NCI-H146 (cell line): ENCODE data around the gene TCF25.
A peak's percentile ranks its signal among the peaks of the same experiment; 100 is the strongest.
"Not testable (repeated sequence)": the region's sequence is repeated elsewhere in the genome, so short reads cannot be mapped to it uniquely, and the experiment has no call there.

Experiments
- DNase-seq: peaks from one replicate; lab custom pipeline; 2025; lab: John Stamatoyannopoulos, UW

The TCF25 gene

DNA sequence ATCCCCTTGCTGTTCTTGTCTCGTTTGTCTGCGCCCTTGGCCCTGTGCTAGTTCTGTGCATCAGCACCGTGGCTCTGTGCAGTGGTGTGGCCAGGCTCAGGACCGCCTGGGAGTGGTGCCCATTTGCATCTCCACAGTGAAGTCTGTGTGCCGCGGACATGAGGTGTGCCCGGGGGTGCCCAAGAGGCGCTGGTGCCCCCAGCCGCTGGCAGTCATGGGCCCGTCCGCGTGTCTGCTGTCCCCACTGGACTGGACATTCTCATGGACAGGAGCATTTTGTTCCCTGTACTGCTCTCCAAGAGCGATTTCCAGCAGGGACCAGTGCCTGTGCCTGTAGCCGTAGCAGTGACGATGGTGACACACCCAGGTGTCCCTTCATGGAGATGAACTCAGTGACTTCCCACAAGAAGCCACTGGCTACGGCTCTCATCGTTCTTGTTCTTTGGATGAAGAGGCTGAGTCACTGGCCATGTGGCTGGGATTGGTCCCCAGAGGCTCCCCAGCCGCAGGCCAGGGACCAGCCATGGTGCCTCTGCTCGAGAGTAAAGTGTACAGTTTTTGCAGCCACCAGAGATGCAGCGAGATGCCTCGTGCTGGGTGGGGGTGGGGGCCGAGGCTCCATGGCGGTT lies 32.2 kb downstream of the TCF25 start:
- DNase-seq, result no peak

DNA sequence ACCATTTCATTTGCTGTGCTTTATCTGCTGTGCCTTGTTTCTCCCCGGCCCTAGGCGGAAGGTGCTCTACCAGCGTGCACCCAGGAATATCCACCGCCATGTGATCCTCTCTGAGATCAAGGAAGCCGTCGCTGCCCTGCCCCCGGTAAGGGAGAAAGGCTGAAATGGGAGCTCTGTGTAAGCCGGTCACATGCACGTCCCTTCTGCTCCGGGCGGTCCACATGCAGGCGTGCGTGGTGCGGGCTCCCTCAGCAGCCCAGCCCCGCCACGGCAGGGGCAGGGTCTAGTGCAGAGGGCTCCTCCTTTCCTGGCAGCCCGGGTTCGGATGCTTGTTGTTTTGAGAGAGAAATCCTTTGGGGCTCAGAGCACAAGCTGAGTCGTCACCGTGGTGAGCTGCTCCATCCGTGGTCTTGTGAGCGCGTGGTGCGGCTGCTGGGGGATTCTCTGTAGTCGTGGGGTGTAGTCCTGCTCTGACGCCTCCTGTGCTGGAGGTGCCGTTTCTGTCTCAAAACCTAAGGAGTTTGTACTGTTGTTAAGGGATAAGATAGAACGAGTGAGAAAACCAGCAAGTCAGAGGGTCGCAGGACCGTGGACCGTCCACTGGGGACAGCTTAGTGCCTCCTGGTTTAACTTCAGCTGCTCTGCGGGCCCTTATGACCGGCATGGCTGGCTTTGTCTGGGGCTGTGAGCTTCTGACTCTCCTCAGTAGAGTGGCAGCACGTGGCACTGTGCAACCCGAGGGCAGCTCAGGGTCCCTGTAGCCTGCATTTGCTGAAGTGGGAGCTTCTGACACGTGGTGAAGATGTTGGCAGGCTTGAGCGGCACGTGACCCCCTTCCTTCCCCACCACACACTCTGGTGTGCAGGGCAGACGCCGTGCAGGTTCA lies 33.0 kb downstream of the TCF25 start:
- DNase-seq, result no peak

DNA sequence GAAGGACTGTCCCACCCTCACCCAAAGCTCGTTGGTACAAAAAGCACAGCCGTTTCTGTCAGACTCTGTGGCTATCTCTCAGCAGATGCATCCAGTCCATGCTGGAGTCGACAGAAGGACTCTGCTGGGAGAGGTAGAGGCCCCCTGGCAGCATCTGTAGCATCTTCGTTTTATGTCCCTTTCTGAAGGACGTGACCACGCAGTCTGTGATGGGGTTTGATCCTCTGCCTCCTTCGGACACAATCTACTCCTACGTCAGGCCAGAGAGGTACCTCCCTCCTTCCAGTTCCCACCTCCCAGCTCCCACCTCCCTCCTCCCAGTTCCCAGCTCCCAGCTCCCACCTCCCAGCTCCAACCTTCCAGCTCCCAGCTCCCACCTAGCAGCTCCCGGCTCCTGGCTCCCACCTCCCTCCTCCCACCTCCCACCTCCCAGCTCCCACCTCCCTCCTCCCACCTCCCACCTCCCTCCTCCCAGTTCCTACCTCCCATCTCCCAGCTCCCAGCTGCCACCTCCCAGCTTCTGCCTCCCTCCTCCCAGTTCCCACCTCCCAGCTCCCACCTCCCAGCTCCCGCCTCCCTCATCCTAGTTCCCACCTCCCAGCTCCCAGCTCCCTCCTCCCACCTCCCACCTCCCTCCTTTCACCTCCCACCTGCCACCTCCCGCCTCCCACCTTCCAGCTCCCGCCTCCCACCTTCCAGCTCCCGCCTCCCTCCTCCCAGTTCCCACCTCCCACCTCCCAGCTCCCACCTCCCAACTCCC lies 33.8 kb downstream of the TCF25 start:
- DNase-seq, result no peak

DNA sequence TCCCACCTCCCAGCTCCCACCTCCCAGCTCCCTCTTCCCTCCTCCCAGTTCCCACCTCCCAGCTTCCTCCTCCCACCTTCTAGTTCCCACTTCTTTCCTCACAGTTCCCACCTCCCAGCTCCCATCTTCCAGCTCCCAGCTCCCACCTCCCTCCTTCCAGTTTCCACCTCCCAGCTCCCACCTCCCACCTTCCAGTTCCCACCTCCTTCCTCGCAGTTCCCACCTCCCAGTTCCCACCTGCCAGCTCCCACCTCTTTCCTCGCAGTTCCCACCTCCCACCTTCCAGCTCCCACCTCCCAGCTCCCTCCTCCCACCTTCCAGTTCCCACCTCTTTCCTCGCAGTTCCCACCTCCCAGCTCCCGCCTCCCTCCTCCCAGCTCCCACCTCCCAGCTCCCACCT lies 34.8 kb downstream of the TCF25 start:
- DNase-seq, result no peak

DNA sequence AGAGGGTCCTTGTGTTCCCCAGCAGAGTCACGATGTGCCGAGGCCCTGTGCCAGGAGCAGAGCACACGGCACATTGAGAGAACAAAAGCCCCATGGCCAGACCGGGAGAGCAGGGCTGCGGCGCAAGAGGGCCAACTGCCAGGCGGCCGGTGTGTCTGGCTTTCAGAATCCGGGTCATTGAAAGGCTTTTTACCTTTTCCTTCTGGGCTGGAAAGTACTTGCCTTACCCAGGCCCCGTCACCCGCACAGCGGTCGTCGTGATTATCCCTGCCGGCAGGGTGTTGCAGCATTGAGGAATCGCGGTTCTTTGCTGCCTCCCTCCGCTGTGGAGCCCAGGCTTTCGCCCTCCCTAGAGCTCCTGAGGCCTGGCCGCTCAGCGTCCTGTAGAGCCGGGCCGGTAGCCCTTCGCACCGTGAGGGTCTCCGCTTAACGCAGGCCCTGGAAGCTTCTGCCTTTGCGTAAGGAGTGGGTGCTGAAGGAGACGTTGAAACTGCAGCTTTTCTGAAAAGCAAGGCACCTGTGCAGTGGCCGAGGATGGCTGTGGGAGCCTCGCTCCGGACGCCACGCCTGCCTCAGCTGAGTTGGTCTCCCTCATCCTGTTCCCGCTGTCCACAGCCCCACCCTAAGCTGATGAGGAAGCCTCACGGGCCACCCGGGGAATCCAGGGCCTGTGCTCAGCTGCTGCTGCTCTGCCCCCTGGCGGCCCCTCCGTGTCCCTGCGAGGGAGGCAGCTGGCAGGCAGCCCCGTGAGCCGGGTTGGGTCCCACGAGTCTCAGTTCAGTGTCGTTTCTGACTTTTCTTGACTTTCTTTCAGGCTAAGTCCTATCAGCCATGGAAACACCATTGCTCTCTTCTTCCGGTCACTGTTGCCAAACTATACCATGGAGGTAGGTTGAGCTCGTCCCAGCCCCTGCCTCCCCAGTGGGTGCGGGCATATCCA lies 36.7 kb downstream of the TCF25 start:
- peak; percentile 19 for DNase-seq

DNA sequence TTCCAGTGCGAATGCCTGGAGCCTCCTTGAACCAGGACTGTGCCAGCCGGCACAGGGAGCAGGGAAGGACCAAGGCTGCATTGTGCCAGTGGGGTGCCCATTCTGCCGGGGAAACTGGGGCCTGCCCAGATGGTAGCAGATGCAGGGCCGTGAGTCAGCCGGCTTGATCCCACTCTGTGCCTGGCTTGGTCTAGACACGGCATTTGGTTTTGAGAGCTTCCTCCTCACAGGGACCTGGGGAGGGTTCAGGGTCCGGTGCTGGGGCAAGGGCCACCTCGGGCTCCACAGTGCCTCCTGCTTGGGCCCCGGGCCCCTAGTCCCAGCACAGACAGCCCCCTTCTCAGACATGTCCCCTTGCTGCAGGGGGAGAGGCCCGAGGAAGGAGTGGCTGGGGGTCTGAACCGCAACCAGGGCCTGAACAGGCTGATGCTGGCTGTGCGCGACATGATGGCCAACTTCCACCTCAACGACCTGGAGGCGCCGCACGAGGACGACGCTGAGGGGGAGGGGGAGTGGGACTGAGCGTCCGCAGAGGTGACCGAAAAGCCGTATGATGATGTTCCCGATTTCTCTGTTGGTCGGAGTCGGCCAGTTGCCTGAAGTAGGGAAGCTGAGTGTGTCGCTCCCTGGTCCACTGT lies 37.4 kb downstream of the TCF25 start:
- no peak for DNase-seq

DNA sequence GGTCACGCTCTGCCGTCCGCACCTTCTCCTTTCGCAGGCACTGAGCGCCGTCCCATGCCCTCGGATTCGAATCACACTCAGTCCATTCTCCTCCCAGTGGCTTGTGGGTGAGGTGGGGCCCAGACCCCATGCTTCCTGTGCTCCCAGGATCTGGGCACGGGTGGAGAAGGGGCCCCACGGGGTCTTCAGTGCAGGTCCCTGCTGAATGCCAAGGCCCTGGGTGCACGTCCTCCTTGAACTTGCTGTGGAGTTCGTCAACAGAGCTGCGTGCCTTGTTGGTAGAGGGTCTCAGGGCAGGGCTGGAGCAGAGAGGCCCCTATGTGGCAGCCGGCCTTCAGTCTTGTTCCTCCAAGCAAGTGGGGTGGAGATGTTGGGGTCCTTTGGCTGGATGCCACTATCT lies 38.0 kb downstream of the TCF25 start:
- no peak for DNase-seq

DNA sequence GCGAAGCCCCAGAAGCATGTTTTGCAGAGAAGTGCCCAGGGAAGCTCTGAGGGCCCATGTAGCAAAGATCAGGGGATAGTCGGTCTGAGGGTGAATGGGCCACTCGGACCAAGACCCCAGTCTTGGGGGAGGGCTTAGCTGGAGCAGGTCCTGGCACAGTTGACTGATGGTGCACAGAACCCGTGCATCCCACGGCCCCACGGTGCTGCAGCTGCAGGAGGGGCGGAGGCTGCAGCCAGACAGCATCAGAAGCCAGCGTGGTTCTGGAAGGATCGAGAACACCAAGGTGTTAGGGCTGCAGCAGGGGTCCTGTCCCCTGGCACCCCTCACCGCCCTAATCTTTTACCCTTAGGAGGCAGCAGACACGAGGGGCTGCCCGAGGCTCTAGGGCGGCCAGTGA lies 38.8 kb downstream of the TCF25 start:
- DNase-seq, result no peak

DNA sequence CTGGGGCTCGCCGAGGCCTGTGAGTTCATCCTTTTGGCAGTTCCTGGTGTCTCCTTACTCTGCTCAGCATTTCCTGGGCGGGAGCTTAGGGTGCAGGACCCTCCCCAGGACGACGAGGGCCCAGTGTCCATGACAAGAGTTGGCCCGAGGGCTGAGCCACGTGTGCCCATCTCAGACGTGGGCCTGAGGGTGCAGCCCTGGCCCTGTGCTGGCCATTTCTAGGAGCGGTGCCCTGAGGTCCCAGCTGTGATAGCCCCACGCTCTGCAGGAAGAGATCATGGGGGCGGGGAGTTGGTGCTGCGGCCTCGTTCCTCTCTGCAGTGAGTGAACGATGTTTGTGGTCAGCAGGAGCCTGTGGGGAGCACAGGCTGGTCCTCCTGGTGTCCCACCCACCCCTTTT lies 39.2 kb downstream of the TCF25 start:
- no peak for DNase-seq

DNA sequence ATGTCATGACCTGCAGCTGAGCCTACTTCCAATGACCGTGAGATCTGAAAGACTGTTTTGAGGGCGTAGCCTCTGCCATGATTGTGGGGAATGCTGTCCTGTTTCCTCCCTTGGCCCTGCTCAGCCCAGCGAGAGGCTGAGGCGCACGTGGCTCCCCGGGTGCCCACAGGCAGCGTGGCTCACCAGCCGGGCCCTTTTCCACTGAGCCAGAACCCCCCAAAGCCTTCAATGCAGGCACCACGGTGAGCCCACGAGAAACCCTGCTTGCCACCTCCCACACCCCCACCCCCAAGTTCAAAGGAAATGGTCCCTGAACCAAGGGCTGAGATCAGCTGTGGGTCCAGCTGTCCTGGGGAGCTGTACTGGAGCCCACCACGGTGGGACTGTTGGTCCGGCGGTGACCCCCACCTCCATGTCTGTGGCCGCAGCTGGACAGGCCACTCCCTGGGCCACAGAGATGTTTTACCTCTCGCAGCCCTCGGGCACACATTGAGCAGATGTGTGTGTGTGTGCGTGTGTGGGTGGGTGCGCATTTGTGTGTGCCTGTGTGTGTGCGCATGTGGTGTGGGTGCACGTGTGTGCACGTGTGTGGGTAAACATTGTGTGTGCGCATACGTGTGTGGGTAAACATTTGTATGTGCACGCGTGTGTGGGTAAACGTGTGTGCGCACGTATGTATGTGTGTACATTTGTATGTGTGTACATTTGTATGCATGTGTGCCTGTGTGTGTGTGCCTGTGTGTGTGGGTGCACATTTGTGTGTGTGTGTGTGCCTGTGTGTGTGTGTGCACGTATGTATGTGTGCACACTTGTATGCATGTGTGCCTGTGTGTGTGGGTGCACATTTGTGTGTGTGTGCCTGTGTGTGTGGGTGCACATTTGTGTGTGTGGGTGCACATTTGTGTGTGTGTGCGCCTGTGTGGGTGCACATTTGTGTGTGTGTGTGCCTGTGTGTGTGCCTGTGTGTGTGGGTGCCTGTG lies 40.3 kb downstream of the TCF25 start:
- DNase-seq, result no peak

DNA sequence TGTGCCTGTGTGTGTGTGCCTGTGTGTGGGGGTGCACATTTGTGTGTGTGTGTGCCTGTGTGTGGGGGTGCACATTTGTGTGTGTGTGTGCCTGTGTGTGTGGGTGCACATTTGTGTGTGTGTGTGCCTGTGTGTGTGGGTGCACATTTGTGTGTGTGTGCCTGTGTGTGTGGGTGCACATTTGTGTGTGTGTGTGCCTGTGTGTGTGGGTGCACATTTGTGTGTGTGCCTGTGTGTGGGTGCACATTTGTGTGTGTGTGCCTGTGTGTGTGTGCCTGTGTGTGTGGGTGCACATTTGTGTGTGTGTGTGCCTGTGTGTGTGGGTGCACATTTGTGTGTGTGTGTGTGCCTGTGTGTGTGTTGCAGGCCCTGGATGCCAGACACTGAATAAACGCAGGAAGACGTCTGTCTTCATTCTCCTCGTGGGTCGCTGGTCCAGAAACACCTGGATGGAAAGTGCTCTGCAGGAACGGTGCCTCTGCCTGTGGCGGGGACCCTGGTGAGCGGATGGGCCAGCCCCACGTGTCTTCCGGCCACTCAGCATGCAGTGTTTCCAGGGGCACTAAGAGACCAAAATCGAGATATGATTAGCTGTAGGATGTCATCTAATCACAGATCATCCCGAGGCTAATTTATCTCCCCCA lies 41.4 kb downstream of the TCF25 start:
- not testable (repeated sequence) for DNase-seq

DNA sequence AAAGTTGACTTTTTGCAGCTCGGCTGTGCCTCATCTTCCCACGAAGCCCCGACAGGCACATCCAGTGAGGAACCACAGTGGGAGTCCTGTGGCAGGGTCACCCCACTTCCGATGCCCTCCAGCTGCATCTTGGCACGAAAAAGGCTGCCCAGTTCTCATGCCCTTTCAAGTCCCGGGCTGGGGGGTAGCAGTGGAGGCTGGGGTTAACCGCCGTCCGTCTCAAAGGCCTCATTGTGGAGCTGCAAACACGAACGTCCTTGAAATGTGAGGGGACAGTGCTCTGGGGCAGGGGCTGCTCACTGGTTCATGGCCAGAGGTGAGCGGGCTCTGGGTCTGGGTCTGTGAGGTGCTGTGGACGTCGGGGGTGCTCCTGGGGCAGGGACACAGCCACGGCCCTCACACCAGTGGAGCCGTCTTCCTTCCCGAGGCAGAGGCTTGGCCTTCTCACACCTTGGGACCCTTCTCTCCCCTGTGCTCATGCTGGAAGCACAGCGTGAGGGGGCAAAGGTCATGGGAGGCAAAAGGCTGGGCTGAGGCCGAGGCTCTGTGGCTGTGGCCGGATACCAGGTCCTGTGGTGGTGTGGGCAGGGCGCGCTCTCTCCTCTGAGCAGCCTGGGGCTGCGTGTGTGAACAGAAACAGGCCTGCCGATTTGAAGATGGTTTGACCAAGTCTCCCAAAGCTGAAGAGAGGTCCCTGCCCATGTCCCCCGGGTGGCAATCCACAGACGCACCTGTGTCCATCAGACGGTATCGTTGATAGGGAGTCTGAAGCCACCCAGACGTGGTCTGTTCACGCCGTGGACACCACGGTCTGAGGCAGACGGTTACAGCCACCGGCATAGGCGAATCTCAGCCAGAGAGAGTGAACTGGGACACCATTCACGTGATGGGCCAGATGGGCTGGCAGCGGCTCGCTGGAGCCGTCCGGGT lies 42.2 kb downstream of the TCF25 start:
- no peak for DNase-seq

DNA sequence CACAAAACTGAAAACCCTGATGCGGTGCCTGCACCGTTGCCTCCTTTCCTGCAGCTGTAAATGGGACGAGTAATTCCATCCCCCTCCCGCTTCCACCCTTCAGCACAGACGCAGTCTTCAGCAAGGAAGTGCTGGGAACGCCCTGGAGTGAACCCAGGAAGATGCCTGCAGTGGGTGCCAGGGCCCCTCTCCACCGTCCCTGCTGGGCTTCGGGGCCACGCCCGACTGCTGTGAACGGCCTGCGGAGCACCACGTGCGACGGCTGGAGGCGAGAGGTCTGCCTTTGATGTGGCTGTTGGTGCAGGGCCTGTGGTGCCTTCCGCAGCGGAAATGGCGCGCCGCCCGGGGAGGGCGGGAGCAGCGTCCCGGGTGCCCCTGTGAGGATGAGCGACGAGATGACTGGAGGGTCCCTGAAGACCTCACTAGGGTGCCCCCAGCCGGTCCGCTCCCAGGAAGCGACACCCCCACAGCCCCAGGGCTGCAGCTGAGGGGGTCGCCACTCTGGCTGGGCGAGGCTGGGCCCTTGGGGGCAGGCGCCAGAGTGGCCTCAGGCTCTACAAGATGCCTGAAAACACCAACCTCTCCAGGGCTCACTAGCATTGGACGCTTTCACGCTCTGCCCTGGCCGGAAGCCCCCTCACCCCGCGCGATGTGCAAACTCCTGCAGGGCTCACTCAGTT lies 44.5 kb downstream of the TCF25 start:
- peak; percentile 83 for DNase-seq

DNA sequence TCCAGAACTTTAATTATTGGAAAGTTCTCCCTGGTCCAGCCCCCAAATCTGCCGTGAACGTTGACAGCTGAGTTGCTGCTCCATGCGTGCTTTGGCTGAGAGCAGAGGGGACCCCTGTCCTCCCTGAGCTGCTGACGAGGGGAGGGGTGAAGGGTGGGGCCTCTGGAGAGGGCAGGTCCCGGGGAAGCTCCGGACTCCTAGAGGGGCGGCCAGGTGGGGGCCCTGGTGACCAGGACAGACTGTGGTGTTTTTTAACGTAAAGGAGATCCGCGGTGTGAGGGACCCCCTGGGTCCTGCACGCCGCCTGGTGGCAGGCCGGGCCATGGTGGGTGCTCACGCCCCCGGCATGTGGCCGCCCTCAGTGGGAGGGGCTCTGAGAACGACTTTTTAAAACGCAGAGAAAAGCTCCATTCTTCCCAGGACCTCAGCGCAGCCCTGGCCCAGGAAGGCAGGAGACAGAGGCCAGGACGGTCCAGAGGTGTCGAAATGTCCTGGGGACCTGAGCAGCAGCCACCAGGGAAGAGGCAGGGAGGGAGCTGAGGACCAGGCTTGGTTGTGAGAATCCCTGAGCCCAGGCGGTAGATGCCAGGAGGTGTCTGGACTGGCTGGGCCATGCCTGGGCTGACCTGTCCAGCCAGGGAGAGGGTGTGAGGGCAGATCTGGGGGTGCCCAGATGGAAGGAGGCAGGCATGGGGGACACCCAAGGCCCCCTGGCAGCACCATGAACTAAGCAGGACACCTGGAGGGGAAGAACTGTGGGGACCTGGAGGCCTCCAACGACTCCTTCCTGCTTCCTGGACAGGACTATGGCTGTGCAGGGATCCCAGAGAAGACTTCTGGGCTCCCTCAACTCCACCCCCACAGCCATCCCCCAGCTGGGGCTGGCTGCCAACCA lies 45.3 kb downstream of the TCF25 start, which contains the start of gene MC1R:
TSS of gene MC1R (plus strand) at position 410 of the 895 bp plus-strand sequence. CDS start at position 807, 397 bp downstream.
- DNase-seq, result peak; percentile 49

DNA sequence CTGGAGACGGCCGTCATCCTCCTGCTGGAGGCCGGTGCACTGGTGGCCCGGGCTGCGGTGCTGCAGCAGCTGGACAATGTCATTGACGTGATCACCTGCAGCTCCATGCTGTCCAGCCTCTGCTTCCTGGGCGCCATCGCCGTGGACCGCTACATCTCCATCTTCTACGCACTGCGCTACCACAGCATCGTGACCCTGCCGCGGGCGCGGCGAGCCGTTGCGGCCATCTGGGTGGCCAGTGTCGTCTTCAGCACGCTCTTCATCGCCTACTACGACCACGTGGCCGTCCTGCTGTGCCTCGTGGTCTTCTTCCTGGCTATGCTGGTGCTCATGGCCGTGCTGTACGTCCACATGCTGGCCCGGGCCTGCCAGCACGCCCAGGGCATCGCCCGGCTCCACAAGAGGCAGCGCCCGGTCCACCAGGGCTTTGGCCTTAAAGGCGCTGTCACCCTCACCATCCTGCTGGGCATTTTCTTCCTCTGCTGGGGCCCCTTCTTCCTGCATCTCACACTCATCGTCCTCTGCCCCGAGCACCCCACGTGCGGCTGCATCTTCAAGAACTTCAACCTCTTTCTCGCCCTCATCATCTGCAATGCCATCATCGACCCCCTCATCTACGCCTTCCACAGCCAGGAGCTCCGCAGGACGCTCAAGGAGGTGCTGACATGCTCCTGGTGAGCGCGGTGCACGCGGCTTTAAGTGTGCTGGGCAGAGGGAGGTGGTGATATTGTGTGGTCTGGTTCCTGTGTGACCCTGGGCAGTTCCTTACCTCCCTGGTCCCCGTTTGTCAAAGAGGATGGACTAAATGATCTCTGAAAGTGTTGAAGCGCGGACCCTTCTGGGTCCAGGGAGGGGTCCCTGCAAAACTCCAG lies 46.4 kb downstream of the TCF25 start:
- DNase-seq, result no peak

DNA sequence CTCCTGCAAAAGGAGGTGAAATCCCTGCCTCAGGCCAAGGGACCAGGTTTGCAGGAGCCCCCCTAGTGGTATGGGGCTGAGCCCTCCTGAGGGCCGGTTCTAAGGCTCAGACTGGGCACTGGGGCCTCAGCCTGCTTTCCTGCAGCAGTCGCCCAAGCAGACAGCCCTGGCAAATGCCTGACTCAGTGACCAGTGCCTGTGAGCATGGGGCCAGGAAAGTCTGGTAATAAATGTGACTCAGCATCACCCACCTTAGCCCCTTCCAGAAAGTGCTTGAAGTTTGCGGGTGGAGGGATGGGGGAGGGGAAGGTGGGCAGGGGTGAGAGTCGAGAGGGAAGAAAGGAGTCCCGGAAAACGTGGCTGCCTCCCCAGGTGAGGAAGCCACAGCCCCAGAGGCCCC lies 47.3 kb downstream of the TCF25 start:
- DNase-seq, result no peak
